Right ventricle myocardium superior (tissue), 1 donor: ENCODE data around the gene PLPPR1. TPM values are rescaled to one million over a fixed set of nuclear protein-coding genes. Genes with fewer than 3 reads are reported as not detected.

ENCODE experiments used
- ATAC-seq: fragments of 200-7000 bp; cut with Tn5 transposase; one replicate; pipeline ENCODE4 v1.9.1; 2020; ENCODE audit warnings: mild to moderate bottlenecking; ENCODE audit not compliant: poor library complexity
- DNase-seq: peaks from one replicate; pipeline ENCODE4 v3.0.0-alpha.2; 2020
- intact Hi-C: fragments of 100-400 bp; cut with DNase I; formaldehyde crosslinking; loops from one replicate; pipeline ENCODE4 v1.11.2; 2022
- long read RNA-seq: library from polyadenylated mRNA; unstranded; transcript quantifications from one replicate; pipeline ENCODE4 v2.0.0, GENCODE V29; 2021
- total RNA-seq: library from RNA; stranded (reverse); fragmentation: NEBNext Ultra II Directional; extraction: Animal tissue kit (Norgen Biotek cat#: 25700); gene quantifications from one replicate; pipeline ENCODE4 v1.2.1, GENCODE V29; 2021
- donor health status: DM: no; HTN: yes; CAD: no; lungs with severe emphysema.

PLPPR1 gene
- total RNA-seq = not detected
- long read RNA-seq = 0 reads

DNA sequence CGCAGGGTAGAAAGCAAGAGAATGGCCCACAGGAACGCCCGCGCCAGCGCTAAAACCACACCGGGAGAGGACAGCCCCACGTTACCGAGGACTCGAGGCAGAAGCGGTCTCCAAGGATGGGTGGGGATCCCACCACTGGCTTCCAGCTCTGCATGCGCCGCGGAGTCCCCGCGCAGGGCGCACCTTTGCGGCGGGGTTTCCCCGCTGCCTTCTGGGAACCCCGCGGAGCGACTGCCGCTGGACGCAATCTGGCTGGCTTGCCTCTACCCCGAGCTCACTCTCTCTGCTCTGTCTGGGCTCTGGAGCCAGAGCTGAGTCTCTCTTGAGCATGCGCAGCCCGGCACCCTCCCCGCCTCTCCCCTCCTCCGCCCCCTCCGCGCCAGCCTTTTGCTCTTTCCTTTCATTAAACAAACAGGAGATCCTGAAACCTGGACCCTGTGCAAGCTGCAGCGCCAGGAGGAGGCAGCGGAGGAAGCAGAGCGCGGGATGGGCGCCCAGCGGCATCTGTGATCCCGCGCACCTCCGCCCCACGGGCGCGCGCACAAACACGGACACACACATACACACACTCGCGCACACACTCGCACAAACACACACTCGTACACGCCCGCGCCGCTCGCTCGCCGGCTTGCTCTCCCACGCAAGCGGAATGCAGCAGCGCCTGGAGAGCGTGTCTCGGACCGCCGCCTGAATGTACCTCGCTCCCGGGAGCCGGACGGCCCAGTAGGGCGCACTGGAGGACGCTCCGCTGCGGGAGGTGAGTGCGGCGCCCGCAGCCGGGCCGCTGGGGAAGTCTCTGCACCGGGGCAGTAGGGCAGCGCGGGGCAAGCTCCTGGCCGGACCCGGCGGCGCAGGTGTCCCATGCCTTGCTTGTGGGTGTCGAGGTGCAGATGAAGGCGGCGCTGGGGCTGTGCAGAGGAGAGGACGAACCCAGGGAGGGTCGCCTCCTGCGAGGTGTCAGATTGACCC is at the start of gene PLPPR1:
Gene PLPPR1, plus strand, starts transcription at position 382 of the 969 bp plus-strand sequence.
- DNase-seq = peak; percentile 41
- peak; percentile 81 for ATAC-seq
- intact Hi-C loops = no loop called here

DNA sequence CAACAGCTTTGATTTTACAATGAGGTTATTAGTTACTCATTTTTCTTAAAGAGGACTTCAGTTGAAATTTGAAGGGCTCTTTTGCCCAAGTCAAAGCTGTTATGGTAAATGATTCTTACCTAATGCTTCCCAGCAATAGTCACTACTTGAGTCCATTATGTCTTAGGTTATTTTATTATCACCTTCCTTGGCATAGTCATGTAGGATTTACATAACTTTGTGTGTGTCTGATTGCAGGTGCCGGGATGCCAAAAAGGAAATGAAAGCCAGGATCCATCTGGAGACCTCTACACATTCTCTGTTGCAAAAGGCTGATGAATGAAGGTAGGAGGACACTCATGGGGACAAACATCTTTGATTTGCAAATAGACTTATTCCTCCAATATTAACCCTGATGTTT is 38.8 kb upstream of the PLPPR1 start:
- ATAC-seq (no peak), DNase-seq (no peak)
- intact Hi-C loops = no loop called here

GRCh38 chr9:100990605-100991381 is 37.7 kb upstream of the PLPPR1 start:
- intact Hi-C loops = no loop called here
- ATAC-seq (no peak), DNase-seq (no peak)

GRCh38 chr9:100992632-100993031 is 35.9 kb upstream of the PLPPR1 start:
- intact Hi-C loops = no loop called here
- DNase-seq = no peak
- ATAC-seq = no peak

GRCh38 chr9:100999906-101000544 is 28.5 kb upstream of the PLPPR1 start:
- intact Hi-C loops = no loop called here
- no peak for ATAC-seq
- DNase-seq = no peak

- intact Hi-C loops = no loop called here
- no peak for ATAC-seq
- DNase-seq = no peak
Measured at GRCh38 chr9:101005246-101005645, 23.3 kb upstream of the PLPPR1 start.

DNA sequence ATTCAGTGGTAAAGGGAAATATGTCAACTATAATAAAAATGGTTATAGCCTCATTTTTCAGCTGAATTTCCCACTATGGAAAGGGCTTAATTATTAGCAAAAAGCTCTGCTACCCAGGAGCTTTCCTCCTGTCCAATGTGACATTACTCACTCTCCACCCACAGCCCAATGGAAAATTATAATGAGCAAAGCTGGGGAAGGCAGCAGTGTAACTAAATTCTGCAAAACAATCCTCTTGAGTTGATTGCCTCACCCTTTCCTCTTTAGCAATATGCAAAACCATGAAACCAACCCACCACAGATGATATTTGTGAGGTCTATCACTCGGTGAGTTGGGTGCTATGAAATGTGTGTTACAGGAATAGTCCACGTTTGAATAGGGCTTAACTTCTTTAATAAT is 14.0 kb upstream of the PLPPR1 start:
- ATAC-seq = no peak
- intact Hi-C loops = no loop called here
- no peak for DNase-seq

DNA sequence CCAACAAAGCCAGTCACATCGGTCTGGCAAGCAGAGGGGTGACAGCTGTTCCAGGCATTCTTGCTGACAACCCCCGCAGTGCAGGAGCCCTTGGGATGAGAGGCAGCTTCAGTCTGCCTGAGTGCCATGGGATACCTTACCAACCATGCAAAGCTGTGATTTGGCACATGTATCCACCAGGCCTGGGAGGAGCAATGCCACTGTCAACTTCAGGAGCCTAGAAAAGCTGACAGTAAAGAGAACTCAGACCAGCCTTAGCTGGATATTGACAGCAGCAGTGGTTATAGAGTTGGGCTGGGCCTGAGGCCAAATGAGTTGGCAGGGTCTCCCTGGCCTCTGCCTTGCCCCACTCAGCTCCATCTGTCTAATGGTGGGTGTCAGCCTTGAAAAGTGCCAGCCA is 10.1 kb upstream of the PLPPR1 start:
- intact Hi-C loops = no loop called here
- no peak for ATAC-seq
- no peak for DNase-seq

GRCh38 chr9:101022704-101023103 is 5.8 kb upstream of the PLPPR1 start:
- ATAC-seq (no peak), DNase-seq (no peak)
- intact Hi-C loops = no loop called here

- intact Hi-C loops = no loop called here
- ATAC-seq = no peak
- no peak for DNase-seq
Measured at GRCh38 chr9:101025940-101026339, 2.6 kb upstream of the PLPPR1 start.

- no peak for DNase-seq
- intact Hi-C loops = no loop called here
- ATAC-seq = no peak
Measured at GRCh38 chr9:101026824-101027223, 1.7 kb upstream of the PLPPR1 start.

DNA sequence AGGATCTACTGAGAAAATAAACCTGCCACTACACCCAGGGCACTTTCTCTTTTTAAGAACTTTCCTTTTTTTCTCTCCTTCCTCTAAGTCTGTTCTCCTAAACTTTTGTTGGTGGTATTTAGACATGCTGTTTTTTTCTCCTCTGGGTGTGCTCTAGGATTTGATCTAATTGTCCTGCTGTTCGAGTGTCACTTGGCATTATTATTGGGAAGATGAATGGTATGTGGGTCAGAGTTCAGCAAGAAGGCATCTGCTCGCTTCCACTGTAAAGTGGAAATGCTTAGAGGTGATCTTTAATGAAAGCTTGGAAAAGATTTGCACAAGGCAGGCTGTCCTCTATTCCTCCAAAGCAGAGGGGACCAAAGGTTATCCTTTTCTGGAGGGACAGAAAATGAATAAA is 1.3 kb upstream of the PLPPR1 start:
- ATAC-seq (no peak), DNase-seq (no peak)
- intact Hi-C loops = no loop called here

GRCh38 chr9:101027733-101028345 is 688 bp upstream of the PLPPR1 start:
- intact Hi-C loops = no loop called here
- DNase-seq (no peak), ATAC-seq (no peak)

- DNase-seq = no peak
- intact Hi-C loops = no loop called here
Measured at GRCh38 chr9:101029315-101030085, 973 bp downstream of the PLPPR1 start.

DNA sequence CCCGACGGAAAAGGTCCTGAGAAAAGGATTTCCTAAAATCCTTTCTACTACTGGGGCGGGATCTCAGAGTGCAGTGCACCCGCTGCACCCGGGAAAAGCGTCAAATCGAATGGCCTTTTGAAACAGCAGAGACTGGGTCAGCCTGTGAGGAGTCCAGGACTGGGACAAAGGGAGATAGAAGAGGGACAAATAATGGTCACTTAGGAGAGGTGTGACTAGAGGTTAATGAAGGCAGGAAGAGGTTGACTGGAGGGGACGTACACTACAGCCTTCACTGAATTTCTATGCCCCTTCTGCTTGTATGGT is 1.5 kb downstream of the PLPPR1 start:
- ATAC-seq = no peak
- DNase-seq = no peak
- intact Hi-C loops = no loop called here

More at GRCh38 chr9:101029315-101030085, 973 bp downstream of the PLPPR1 start:
- ATAC-seq = no peak

DNA sequence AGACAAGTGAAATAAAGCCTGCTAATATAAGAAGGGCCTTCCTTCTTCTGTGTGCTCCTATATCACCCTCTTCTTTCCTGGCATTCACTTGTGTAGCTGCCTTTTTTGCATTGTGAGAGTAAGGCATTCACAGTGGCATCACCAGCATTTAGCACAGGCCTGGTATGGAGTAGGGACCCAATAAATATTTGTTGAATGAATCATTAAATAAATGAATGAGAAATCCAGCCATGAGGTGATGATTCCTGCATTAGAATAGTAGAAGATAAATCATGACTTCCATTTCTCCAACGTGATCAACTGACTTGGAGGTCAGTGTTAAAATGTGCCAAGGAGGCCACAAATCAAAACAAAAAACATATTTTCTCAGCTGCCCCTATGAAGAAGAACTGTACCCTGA is 3.9 kb downstream of the PLPPR1 start:
- ATAC-seq (no peak), DNase-seq (no peak)
- intact Hi-C loops = no loop called here

DNA sequence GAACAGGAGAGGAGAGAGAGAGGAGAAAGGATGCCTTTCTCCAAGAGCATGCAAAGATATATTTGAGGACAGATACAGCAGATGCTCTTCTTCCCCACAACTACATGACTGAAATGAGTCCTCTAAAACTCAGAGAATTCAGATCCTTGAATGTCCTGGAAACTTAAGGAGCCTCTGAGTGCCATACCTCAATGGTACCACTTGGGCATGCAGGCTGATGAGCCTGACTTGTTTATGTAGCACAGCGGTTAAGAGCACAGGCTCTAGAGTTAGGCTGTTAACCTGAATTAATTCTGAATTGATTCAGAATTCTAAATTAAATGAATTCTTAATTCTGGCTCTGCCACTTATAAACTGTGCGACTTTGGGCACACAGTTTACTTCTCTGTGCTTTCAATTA is 5.7 kb downstream of the PLPPR1 start:
- ATAC-seq (no peak), DNase-seq (no peak)
- intact Hi-C loops = no loop called here

DNA sequence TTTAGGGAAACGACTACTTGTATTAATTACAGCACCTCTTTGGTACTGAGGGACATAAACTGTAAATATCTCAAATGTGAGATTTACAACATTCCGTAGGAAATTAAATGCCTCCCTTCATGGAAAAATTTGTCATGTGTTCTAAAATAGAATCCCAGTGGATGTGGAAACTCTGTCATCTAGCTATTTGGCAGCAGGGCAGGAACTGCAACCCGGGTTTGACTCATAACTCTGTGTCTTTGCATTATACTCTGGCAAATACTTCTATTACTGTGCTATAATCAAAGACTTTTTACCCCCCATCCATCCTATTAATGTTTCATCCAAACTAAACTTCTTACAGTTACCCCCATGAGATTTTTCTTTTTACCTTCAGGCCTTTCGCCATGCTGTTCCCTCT is 6.6 kb downstream of the PLPPR1 start:
- intact Hi-C loops = no loop called here
- no peak for ATAC-seq

More for the DNA sequence above, 6.6 kb downstream of the PLPPR1 start:
- no peak for DNase-seq
